ENCODE measurements around the gene TAP2.
"Not testable (repeated sequence)": the region's sequence is repeated elsewhere in the genome, so short reads cannot be mapped to it uniquely, and the experiment has no call there.

The TAP2 gene

GRCh38 chr6:32879691-32880090 is 41.2 kb upstream of the TAP2 start:
- DNase-seq (ENCODE audit: low read depth): no peak
- no peak overlapping the region for H3K4me3 ChIP-seq (ENCODE audit: low read length)
- no peak for TF ChIP-seq CTCF (conservative IDR thresholded peaks at IDR 0.05; ENCODE audit: low read length)

GRCh38 chr6:32876603-32877002 is 38.1 kb upstream of the TAP2 start:
- DNase-seq (ENCODE audit: low read depth): no peak
- TF ChIP-seq CTCF (conservative IDR thresholded peaks at IDR 0.05; ENCODE audit: low read length): no peak
- no peak overlapping the region for H3K4me3 ChIP-seq (ENCODE audit: low read length)

DNA sequence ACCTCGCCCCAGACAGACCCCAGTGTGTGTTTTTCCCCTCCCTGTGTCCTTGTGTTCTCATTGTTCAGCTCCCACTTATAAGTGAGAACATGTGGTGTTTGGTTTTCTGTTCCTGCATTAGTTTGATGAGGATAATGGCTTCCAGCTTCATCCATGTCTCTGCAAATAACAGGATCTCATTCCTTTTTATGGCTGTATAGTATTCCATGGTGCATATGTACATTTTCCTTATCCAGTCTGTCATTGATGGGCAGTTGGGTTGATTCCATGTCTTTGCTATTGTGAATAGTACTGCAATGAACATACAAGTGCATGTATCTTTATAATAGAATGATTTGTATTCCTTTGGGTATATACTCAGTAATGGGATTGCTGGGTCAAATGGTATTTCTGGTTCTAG is 35.4 kb upstream of the TAP2 start:
- not testable (repeated sequence) for DNase-seq (ENCODE audit: low read depth); H3K4me3 ChIP-seq (ENCODE audit: low read length)

DNA sequence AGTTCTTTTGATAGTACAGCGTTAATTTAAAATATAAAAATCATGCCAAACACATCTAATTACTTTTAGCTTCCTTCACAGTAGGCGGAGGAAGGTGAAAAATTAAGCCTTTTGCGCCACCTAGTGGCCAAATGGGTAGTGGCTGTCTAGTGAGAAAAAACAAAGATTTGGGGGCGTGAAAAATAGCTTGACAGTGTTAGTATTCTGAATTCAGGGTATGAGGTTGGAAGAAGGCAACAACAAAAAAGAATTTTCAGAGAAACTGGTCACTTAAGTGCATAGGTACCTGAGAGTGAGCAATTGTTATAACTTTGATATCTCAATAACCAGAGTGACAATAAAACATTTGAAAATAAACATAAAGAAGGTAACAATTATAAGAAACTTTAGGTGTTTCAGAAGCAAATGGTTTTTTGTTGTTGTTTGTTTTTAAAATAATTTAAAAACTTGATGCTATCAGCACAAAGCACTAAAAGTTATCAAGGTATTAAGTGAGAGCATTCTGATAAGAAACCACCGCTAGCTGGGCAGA is 29.8 kb upstream of the TAP2 start:
- no peak overlapping the region for H3K4me3 ChIP-seq (ENCODE audit: low read length)

GRCh38 chr6:32867554-32868256 is 29.2 kb upstream of the TAP2 start:
- no peak for TF ChIP-seq CTCF (conservative IDR thresholded peaks at IDR 0.05; ENCODE audit: low read length)
- no peak overlapping the region for H3K4me3 ChIP-seq (ENCODE audit: low read length)
- DNase-seq (ENCODE audit: low read depth): no peak

More for the DNA sequence above, 29.8 kb upstream of the TAP2 start:
- TF ChIP-seq CTCF (conservative IDR thresholded peaks at IDR 0.05; ENCODE audit: low read length): peak; percentile 96
- DNase-seq (ENCODE audit: low read depth): peak; percentile 58

DNA sequence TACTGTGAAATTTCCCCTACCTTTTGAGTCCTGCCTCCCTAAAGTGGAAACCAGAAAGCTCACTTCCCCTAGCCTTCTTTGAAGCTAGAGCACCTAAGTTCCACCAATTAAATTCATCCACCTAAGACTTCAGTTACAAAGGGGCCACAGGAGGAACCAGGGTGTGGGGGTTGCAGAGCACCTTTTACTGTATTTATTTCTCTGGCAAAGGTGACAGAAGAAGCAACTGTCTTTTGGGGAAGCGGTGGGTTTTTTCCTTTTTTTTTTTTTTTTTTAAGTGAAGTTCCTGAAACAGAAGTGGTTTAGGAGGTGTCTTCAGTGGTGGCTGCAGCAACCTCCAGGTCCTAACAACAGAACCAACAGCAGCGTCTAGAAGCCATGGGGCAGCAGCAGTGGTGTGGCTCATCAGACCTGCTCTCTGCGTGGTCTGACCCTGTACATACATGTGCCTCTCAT is 28.5 kb upstream of the TAP2 start:
- DNase-seq (ENCODE audit: low read depth): no peak
- no peak overlapping the region for H3K4me3 ChIP-seq (ENCODE audit: low read length)
- no peak for TF ChIP-seq CTCF (conservative IDR thresholded peaks at IDR 0.05; ENCODE audit: low read length)

- H3K4me3 ChIP-seq (ENCODE audit: low read length): no peak overlapping the region
- no peak for TF ChIP-seq CTCF (conservative IDR thresholded peaks at IDR 0.05; ENCODE audit: low read length)
- DNase-seq (ENCODE audit: low read depth): no peak
These were observed 27.3 kb upstream of the TAP2 start for GRCh38 chr6:32865724-32866443.

All from AG10803 (cell line).